ENCODE results near the gene HYDIN.

Gene HYDIN

GRCh38 chr16:71214746-71215381 lies 15.7 kb downstream of the HYDIN start:
- TF ChIP-seq CTCF (conservative IDR thresholded peaks at IDR 0.05; ENCODE audit: low read depth, low read length) = peak; percentile 14
- DNase-seq (ENCODE audit: low read depth) = peak; percentile 13
- no peak overlapping the region for H3K4me3 ChIP-seq (ENCODE audit: low read depth, low read length)

GRCh38 chr16:71205482-71206131 lies 24.9 kb downstream of the HYDIN start:
- DNase-seq (ENCODE audit: low read depth) = no peak
- TF ChIP-seq CTCF (conservative IDR thresholded peaks at IDR 0.05; ENCODE audit: low read depth, low read length) = no peak
- no peak overlapping the region for H3K4me3 ChIP-seq (ENCODE audit: low read depth, low read length)

GRCh38 chr16:71203631-71204030 lies 26.9 kb downstream of the HYDIN start:
- TF ChIP-seq CTCF (conservative IDR thresholded peaks at IDR 0.05; ENCODE audit: low read depth, low read length) = no peak
- DNase-seq (ENCODE audit: low read depth) = no peak

GRCh38 chr16:71201556-71201955 lies 29.0 kb downstream of the HYDIN start:
- no peak overlapping the region for H3K4me3 ChIP-seq (ENCODE audit: low read depth, low read length)
- no peak for TF ChIP-seq CTCF (conservative IDR thresholded peaks at IDR 0.05; ENCODE audit: low read depth, low read length)

More at GRCh38 chr16:71203631-71204030, 26.9 kb downstream of the HYDIN start:
- no peak overlapping the region for H3K4me3 ChIP-seq (ENCODE audit: low read depth, low read length)

GRCh38 chr16:71201054-71201453 lies 29.5 kb downstream of the HYDIN start:
- no peak for DNase-seq (ENCODE audit: low read depth)
- no peak overlapping the region for H3K4me3 ChIP-seq (ENCODE audit: low read depth, low read length)
- no peak for TF ChIP-seq CTCF (conservative IDR thresholded peaks at IDR 0.05; ENCODE audit: low read depth, low read length)

More at GRCh38 chr16:71201556-71201955, 29.0 kb downstream of the HYDIN start:
- no peak for DNase-seq (ENCODE audit: low read depth)

- DNase-seq (ENCODE audit: low read depth) = no peak
- no peak for TF ChIP-seq CTCF (conservative IDR thresholded peaks at IDR 0.05; ENCODE audit: low read depth, low read length)
- no peak overlapping the region for H3K4me3 ChIP-seq (ENCODE audit: low read depth, low read length)
These were observed 32.1 kb downstream of the HYDIN start for GRCh38 chr16:71198408-71198807.

- DNase-seq (ENCODE audit: low read depth) = no peak
- TF ChIP-seq CTCF (conservative IDR thresholded peaks at IDR 0.05; ENCODE audit: low read depth, low read length) = no peak
- H3K4me3 ChIP-seq (ENCODE audit: low read depth, low read length) = no peak overlapping the region
These were observed 38.1 kb downstream of the HYDIN start for GRCh38 chr16:71192387-71192786.

Data from choroid plexus epithelial cell (primary cell).